Suprapubic skin (tissue), 4 donors: ENCODE measurements around the gene NFIA.

Experiments
- CTCF ChIP-seq, 2 donors: fragments of 200-600 bp in 1 of 2; fragments of 450-650 bp in 1 of 2; sonication (generic) in 1 of 2; IDR thresholded peaks; one replicate each; pipeline ENCODE4 v1.5.1; 2016 to 2019; ENCODE audit warnings: antibody characterized with exemption in 2 of 2, mild to moderate bottlenecking in 1 of 2, moderate library complexity in 1 of 2
- EP300 ChIP-seq: sonication (generic); formaldehyde crosslinking; IDR thresholded peaks from one replicate; pipeline ENCODE4 v1.6.1; 2017; ENCODE audit warnings: antibody characterized with exemption
- POLR2A ChIP-seq, 2 donors: fragments of 450-650 bp; IDR thresholded peaks; one replicate each; pipeline ENCODE4 v1.6.1; 2017; ENCODE audit warnings: antibody characterized with exemption in 2 of 2, mild to moderate bottlenecking in 2 of 2, moderate library complexity in 2 of 2
- POLR2AphosphoS5 ChIP-seq, 3 donors: sonication (generic); formaldehyde crosslinking; IDR thresholded peaks; one replicate each; pipeline ENCODE4 v1.6.1; 2017; ENCODE audit warnings: antibody characterized with exemption in 3 of 3

DNA sequence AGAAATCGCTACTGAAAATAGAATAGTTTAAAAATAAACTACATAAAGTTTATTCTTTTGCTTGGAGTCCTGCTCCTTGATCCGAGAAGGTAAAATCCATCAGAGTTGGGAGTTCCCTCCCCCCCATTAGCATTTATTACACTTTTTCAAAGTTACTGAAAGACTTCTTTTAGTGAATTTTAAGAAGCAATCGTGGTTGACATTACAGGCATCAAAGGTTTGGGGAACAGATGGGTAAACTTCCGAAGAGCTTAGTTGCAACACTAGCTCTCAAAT lies 31.0 kb upstream of the NFIA start:
- TF ChIP-seq CTCF (IDR thresholded peaks at IDR 0.05) (no peak), POLR2A (IDR thresholded peaks at IDR 0.05) (no peak), EP300 (no peak), POLR2AphosphoS5 (IDR thresholded peaks at IDR 0.05) (no peak)
